ENCODE data around the gene DNAH1. TPM values are rescaled to one million over a fixed set of nuclear protein-coding genes. Genes with fewer than 3 reads are reported as not detected.

The DNAH1 gene
- total and polyA plus RNA-seq, 3 donors from 2014 or later: 40.0 to 50.4 (median 49.1) TPM

GRCh38 chr3:52435246-52436101 lies 119.4 kb downstream of the DNAH1 start:
- WGBS, 2 donors: 96 to 98% methylated on average over 19 to 32 of the region's 32 CpGs
- no peak for TF ChIP-seq CTCF (IDR thresholded peaks at IDR 0.05)
- TF ChIP-seq POLR2A (IDR thresholded peaks at IDR 0.05): no peak
- DNase-seq: no peak
- H3K27me3 ChIP-seq: no peaks in the 10 kb centered on the region
- intact Hi-C loops (cut with DNase I; ENCODE audit: low total_unique reads): no loop called here
- H3K36me3 ChIP-seq (ENCODE audit: low read depth, missing control alignments): no peaks in the 10 kb centered on the region
- peaks cover 16% of the 10 kb centered on the region for H3K4me1 ChIP-seq
- no peak overlapping the region for H3K27ac ChIP-seq
- H3K4me3 ChIP-seq: no peak overlapping the region
- no peaks in the 10 kb centered on the region for H3K9me3 ChIP-seq

- Histone ChIP-seq H3K9me3 (no peaks in the 10 kb centered on the region), H3K27ac (no peak overlapping the region), H3K4me1 (peaks cover 16% of the 10 kb centered on the region), H3K36me3 (ENCODE audit: low read depth, missing control alignments) (no peaks in the 10 kb centered on the region), H3K27me3 (no peaks in the 10 kb centered on the region), H3K4me3 (no peak overlapping the region)
- intact Hi-C loops (cut with DNase I; ENCODE audit: low total_unique reads): no loop called here
- WGBS, 2 donors: 89 to 94% methylated on average over 7 to 13 of the region's 13 CpGs
- no peak for DNase-seq
- TF ChIP-seq POLR2A (IDR thresholded peaks at IDR 0.05) (no peak), CTCF (IDR thresholded peaks at IDR 0.05) (no peak)
These were observed 120.5 kb downstream of the DNAH1 start for GRCh38 chr3:52436500-52437149.

- Histone ChIP-seq H3K4me1 (peaks cover 12% of the 10 kb centered on the region), H3K9me3 (no peaks in the 10 kb centered on the region), H3K27ac (no peak overlapping the region), H3K27me3 (no peaks in the 10 kb centered on the region), H3K4me3 (no peak overlapping the region), H3K36me3 (ENCODE audit: low read depth, missing control alignments) (no peaks in the 10 kb centered on the region)
- 98 to 100% methylated on average over 2 to 15 of the region's 15 CpGs for WGBS, 2 donors
- intact Hi-C loops (cut with DNase I; ENCODE audit: low total_unique reads): no loop called here
- no peak for DNase-seq
- TF ChIP-seq CTCF (IDR thresholded peaks at IDR 0.05) (no peak), POLR2A (IDR thresholded peaks at IDR 0.05) (no peak)
These were observed 121.4 kb downstream of the DNAH1 start for GRCh38 chr3:52437326-52438103.

- peaks cover 6% of the 10 kb centered on the region for H3K4me1 ChIP-seq
- no peak overlapping the region for H3K27ac ChIP-seq
- no peaks in the 10 kb centered on the region for H3K9me3 ChIP-seq
- H3K4me3 ChIP-seq: no peak overlapping the region
- WGBS, 2 donors: 94 to 96% methylated on average over 4 to 6 of the region's 6 CpGs
- H3K36me3 ChIP-seq (ENCODE audit: low read depth, missing control alignments): no peaks in the 10 kb centered on the region
- TF ChIP-seq POLR2A (IDR thresholded peaks at IDR 0.05) (no peak), CTCF (IDR thresholded peaks at IDR 0.05) (no peak)
- intact Hi-C loops (cut with DNase I; ENCODE audit: low total_unique reads): no loop called here
- no peaks in the 10 kb centered on the region for H3K27me3 ChIP-seq
- DNase-seq: no peak
These were observed 121.9 kb downstream of the DNAH1 start for GRCh38 chr3:52438104-52438376.

Measured in testis (tissue), 3 donors.